ENCODE measurements around the gene SNAPC5.

DNA sequence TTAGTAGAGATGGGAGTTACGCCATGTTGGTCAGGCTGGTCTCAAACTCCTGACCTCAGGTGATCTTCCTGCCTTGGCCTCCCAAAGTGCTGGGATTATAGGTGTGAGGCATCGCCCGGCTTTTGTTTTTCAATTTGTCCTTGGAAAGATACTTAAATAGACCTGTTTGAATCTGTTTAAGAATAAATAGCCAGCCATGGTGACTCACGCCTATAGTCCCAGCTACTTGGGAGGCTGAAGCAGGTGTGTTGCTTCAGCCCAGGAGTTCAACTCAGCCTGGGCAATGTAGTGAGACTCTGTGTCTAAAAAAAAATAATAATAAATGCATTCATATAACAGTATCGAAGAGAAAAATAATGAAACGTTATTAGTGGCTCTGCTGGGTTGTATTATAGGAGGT is 17.3 kb downstream of the SNAPC5 start:
- TF ChIP-seq GATA2 (IDR thresholded peaks at IDR 0.05; ENCODE audit: low read depth, low read length) = no peak
- TF ChIP-seq GATA3 (IDR thresholded peaks at IDR 0.05; ENCODE audit: low read depth, low read length) = no peak
